Erythroblast (primary cell): ENCODE results near the gene SLC9A3.

Experiments
- GATA1 ChIP-seq: IDR thresholded peaks from 2 replicates; pipeline ENCODE4 v1.6.1; 2011; ENCODE audit warnings: low read depth, mild to moderate bottlenecking, control low read depth, low read length, moderate library complexity
- POLR2A ChIP-seq: IDR thresholded peaks from 2 replicates; pipeline ENCODE4 v1.6.1; 2011; ENCODE audit warnings: mild to moderate bottlenecking, low read length

- TF ChIP-seq POLR2A: no peak
- no peak for TF ChIP-seq GATA1
Observed at GRCh38 chr5:477247-477646, 47.0 kb downstream of the SLC9A3 start.
